T-helper 2 cell treated with Interferon-gamma antibody and Interleukin-4, amounts not matched to agents 5 μg/mL and 100 μg/mL, for 36 hours (primary cell): Measurements from ENCODE around the gene CAMTA1.

Experiments
- DNase-seq: peaks from one replicate; pipeline ENCODE4 v3.0.0; 2021; ENCODE audit warnings: low spot score
- H3K27ac Mint-ChIP-seq: one replicate; pipeline ENCODE4 v1.8.0; 2021; ENCODE audit warnings: mild to moderate bottlenecking, mixed read lengths
- H3K27me3 Mint-ChIP-seq: one replicate; pipeline ENCODE4 v1.8.0; 2021; ENCODE audit warnings: low read depth, mixed read lengths
- H3K36me3 Mint-ChIP-seq: one replicate; pipeline ENCODE4 v1.8.0; 2021; ENCODE audit warnings: low read depth, mixed read lengths
- H3K4me1 Mint-ChIP-seq: one replicate; pipeline ENCODE4 v1.8.0; 2021; ENCODE audit warnings: low read depth, mixed read lengths
- H3K4me3 Mint-ChIP-seq: one replicate; pipeline ENCODE4 v1.8.0; 2022; ENCODE audit warnings: mild to moderate bottlenecking, moderate library complexity, mixed read lengths
- H3K9me3 Mint-ChIP-seq: one replicate; pipeline ENCODE4 v1.8.0; 2021; ENCODE audit warnings: mixed read lengths

CAMTA1 gene

DNA sequence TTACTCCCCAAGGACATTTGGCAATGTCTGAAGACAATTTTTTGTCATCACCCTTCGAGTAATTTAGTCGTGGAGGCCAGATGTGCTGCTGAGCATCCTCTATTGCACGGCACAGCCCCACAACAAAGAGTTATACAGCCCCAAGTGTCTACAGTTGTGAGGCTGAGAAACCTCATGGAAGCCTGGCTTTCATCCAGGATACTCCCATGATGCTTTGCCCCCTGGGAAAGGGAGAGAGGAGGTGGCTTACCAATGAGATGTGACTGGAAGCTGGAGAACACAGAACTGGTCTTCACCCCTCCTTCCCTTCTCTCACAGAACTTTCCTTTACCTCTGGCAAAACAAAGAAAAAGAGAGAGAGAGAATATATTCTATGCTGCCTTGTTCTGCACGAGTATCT lies 834.9 kb downstream of the CAMTA1 start:
- H3K27me3 Mint-ChIP-seq, result peaks cover 3% of the 10 kb centered on the region
- no peak overlapping the region for H3K27ac Mint-ChIP-seq
- no peak overlapping the region for H3K4me3 Mint-ChIP-seq
- H3K4me1 Mint-ChIP-seq, result no peaks in the 10 kb centered on the region
- H3K36me3 Mint-ChIP-seq, result no peaks in the 10 kb centered on the region
- H3K9me3 Mint-ChIP-seq, result no peaks in the 10 kb centered on the region
- no peak for DNase-seq

DNA sequence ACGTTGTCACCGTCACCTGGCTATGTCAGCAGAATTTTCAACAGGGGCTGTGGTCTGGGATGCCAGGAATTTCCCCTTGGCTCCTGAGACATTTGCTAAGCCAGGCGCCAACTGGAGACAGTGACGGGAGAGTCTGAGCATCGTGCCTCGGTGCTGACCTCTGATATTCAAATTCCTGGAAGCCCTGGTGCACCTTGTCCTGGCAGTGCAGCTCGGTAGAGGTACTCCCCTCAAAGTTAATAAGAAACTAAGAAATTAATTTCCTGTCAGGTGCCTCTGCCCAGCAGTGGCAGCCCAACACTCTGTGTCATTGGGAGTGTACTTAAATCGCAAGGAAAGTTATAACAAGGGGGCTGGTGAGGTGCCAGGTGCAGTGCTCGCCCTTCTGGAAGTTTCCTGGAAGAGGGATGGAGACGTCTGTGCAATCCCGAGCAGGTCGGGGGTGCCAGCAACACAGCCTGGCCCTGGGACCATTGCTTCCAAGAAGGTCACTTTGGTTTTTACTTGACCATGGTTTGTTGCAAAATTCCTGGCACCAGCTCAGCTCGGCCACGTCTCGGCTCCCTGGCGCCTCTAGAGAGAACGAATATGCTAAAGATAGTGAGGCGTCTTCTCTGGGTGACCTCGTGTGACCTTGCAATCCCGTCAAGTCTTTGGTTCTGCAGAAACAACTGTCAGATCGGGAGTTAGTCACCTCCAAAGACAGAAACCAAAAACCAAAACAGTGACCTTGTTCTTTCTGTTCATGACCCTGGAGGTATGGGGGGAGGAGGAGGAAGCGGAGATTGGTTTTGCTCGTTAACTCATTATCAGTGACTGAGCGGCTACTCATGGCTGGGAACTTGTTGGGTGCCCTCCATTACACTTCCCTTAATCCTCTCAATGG lies 836.3 kb downstream of the CAMTA1 start:
- Mint-ChIP-seq H3K4me1 (no peaks in the 10 kb centered on the region), H3K9me3 (no peaks in the 10 kb centered on the region), H3K36me3 (no peaks in the 10 kb centered on the region), H3K27ac (no peak overlapping the region), H3K4me3 (no peak overlapping the region), H3K27me3 (peaks cover 3% of the 10 kb centered on the region)
- DNase-seq, result no peak

DNA sequence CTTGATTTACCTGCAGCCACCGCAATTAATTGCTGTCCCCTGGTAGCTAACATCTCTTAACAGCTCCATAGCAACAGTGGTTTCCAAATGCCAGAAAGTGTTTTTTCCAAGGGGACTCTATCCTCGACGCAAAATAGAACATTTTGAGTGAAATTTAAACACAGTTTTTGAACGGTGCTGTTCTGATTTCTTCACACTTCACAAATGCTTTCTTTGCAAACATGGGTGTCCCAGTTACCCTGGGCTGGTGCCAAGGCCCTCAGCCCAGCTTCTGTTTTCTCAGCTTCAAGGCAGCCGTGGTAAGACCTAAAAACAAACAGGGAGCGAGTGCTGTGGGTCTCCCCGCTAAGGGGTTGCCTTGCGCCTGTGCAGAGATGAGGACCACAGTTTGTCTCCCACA lies 838.6 kb downstream of the CAMTA1 start:
- H3K4me1 Mint-ChIP-seq, result no peaks in the 10 kb centered on the region
- no peak overlapping the region for H3K27ac Mint-ChIP-seq
- H3K36me3 Mint-ChIP-seq, result no peaks in the 10 kb centered on the region
- DNase-seq, result no peak
- no peak overlapping the region for H3K4me3 Mint-ChIP-seq
- no peaks in the 10 kb centered on the region for H3K9me3 Mint-ChIP-seq
- H3K27me3 Mint-ChIP-seq, result peaks cover 3% of the 10 kb centered on the region

GRCh38 chr1:7624791-7625355 lies 839.6 kb downstream of the CAMTA1 start:
- Mint-ChIP-seq H3K27ac (no peak overlapping the region), H3K9me3 (no peaks in the 10 kb centered on the region), H3K4me1 (no peaks in the 10 kb centered on the region), H3K4me3 (no peak overlapping the region), H3K27me3 (peaks cover 3% of the 10 kb centered on the region), H3K36me3 (no peaks in the 10 kb centered on the region)
- no peak for DNase-seq

DNA sequence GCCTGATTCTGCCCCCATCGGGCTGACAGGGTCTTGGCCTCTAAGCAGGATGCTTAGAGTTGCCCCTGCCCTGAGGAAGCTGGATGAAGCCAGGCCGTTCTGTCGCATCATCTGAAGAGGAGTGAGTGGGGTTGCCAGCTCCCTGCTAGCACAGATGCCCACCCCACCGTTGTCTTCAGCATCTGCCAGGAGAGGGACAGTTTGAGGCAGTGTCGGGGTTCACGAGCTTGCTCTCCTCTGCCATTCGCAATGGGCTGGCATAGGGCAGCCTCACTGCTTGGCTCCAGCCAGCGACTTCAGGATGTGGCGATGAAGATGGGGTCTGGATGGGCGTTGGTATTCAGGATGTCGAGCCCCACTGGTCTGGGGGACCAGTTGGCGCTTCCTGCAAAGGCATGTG lies 840.1 kb downstream of the CAMTA1 start:
- H3K4me1 Mint-ChIP-seq, result no peaks in the 10 kb centered on the region
- no peak for DNase-seq
- H3K36me3 Mint-ChIP-seq, result no peaks in the 10 kb centered on the region
- H3K27ac Mint-ChIP-seq, result no peak overlapping the region
- no peaks in the 10 kb centered on the region for H3K9me3 Mint-ChIP-seq
- H3K4me3 Mint-ChIP-seq, result no peak overlapping the region
- peaks cover 3% of the 10 kb centered on the region for H3K27me3 Mint-ChIP-seq

DNA sequence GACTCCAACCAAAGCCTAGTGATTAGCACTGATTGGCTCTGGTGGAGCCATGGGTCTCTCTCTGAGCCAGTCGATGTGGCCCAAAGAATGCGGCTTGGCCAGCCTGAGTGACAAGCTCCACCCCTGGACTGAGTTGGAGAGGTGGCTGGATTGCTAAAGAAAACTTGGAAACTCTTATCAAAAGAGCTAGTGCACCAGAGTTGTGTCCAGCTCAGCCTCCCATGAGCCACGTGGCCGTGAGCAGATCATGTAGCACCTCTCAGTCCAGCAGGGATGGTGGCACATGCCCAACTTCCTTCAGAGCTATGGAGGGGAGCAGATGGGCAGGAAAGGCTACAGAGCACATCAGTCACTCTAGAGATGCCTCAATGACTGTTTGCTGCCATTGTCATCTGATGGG lies 843.0 kb downstream of the CAMTA1 start:
- DNase-seq, result no peak
- H3K27me3 Mint-ChIP-seq, result peaks cover 3% of the 10 kb centered on the region
- no peak overlapping the region for H3K27ac Mint-ChIP-seq
- no peaks in the 10 kb centered on the region for H3K4me1 Mint-ChIP-seq
- H3K4me3 Mint-ChIP-seq, result no peak overlapping the region
- no peaks in the 10 kb centered on the region for H3K36me3 Mint-ChIP-seq
- no peaks in the 10 kb centered on the region for H3K9me3 Mint-ChIP-seq

- no peak overlapping the region for H3K27ac Mint-ChIP-seq
- no peak overlapping the region for H3K4me3 Mint-ChIP-seq
- H3K27me3 Mint-ChIP-seq, result peaks cover 3% of the 10 kb centered on the region
- H3K9me3 Mint-ChIP-seq, result no peaks in the 10 kb centered on the region
- DNase-seq, result no peak
- H3K4me1 Mint-ChIP-seq, result no peaks in the 10 kb centered on the region
- no peaks in the 10 kb centered on the region for H3K36me3 Mint-ChIP-seq
Measured at GRCh38 chr1:7629011-7629410, 843.8 kb downstream of the CAMTA1 start.

DNA sequence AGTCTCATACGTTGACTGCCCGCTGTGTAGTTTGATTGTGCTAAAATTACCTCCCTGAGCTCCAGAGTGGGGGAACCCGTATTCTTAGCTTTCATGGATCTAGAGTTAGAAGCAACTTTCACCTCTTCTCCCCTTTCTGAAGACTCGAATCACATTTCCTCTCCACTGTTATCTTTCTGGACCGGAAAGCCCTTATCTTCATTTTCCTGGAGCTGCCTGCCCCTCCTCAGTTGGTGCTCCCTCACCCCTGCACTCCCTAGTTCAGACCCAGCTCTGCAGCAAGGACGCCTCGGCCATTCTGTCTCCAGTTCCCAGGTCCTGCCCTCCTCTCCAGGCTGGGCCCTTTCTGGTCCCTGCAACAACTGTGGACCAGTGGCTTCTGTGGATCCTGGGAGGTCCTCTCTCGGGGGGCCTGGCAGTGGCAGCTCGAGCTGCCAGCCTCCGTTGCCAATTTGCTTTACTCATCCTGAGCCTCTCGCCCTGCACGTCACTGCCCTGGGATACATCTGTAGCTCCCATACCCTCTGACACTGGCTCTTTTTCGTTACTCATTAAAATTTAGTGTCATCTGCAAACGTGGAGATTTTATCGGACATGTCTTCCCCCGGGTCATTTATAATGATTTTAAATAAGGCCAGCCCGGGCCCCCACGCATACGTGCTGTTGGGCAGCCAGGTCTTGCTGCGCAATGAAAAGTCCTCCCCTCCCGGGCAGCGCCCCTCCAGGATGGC lies 844.4 kb downstream of the CAMTA1 start:
- Mint-ChIP-seq H3K9me3 (no peaks in the 10 kb centered on the region), H3K36me3 (no peaks in the 10 kb centered on the region), H3K4me1 (no peaks in the 10 kb centered on the region), H3K4me3 (no peak overlapping the region), H3K27me3 (peaks cover 3% of the 10 kb centered on the region), H3K27ac (no peak overlapping the region)
- DNase-seq, result no peak

GRCh38 chr1:7630378-7630777 lies 845.1 kb downstream of the CAMTA1 start:
- Mint-ChIP-seq H3K27me3 (no peaks in the 10 kb centered on the region), H3K4me1 (no peaks in the 10 kb centered on the region), H3K27ac (no peak overlapping the region), H3K36me3 (no peaks in the 10 kb centered on the region), H3K4me3 (no peak overlapping the region), H3K9me3 (no peaks in the 10 kb centered on the region)
- no peak for DNase-seq

DNA sequence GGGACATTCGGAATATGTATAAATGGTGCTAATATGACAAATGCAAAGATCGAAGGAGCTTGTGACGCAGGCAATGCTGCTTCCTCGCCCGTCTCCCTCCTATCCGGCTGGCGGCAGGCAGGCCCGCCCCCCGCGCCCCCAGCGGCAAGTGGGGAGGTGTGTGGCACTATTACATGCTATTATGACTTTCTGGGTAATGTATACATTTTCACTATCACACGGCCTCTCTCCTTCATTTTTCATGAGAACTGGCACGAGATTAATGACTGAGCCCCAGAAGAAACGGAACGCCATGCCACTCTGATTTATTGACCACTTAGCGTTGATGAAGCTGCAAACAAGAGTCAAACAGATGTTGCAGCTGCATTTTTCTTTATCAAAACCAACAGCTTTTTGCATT lies 846.9 kb downstream of the CAMTA1 start:
- no peaks in the 10 kb centered on the region for H3K27me3 Mint-ChIP-seq
- H3K4me3 Mint-ChIP-seq, result no peak overlapping the region
- no peaks in the 10 kb centered on the region for H3K36me3 Mint-ChIP-seq
- H3K27ac Mint-ChIP-seq, result no peak overlapping the region
- H3K9me3 Mint-ChIP-seq, result no peaks in the 10 kb centered on the region
- DNase-seq, result no peak
- H3K4me1 Mint-ChIP-seq, result no peaks in the 10 kb centered on the region

- no peak for DNase-seq
- Mint-ChIP-seq H3K36me3 (no peaks in the 10 kb centered on the region), H3K4me3 (no peak overlapping the region), H3K9me3 (no peaks in the 10 kb centered on the region), H3K27me3 (no peaks in the 10 kb centered on the region), H3K27ac (no peak overlapping the region), H3K4me1 (no peaks in the 10 kb centered on the region)
Measured at GRCh38 chr1:7632681-7633080, 847.4 kb downstream of the CAMTA1 start.

DNA sequence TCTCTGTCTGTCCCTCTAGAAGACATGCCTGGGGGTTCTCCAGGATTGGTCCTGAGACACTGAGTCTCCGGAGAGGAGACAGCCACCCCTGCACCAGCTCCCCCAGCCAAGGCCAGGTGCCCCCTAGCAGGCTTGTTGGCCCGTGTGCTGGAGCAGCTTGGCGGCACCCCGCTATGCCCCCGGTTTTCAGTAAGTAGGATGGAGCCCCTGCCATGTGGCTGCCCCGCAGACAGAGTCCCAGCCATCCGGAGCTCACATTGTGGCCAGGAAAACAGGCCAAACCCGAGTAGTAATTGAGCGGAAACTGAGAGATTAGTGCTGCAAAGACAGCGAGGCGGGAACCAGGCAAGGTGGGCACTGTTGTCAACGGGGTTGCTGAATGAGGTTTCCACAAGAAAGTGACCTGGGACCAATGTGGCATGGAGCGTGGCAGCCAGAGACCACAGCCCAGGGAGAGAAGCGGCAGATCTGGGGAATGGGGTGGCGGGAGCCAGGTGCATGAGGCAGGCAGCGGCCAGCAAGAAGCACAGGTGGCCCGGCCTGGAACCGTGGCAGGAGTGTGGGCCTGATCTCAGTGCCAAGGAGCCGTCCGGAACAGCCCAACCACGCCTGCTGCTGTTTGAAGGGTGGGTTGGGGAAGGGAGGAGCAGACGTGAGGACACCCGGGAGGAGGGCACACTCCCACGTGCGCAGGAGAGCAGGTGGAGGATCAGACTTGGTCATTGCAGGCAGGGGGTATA lies 848.4 kb downstream of the CAMTA1 start:
- Mint-ChIP-seq H3K4me3 (no peak overlapping the region), H3K27ac (no peak overlapping the region), H3K36me3 (no peaks in the 10 kb centered on the region), H3K9me3 (no peaks in the 10 kb centered on the region), H3K27me3 (no peaks in the 10 kb centered on the region), H3K4me1 (no peaks in the 10 kb centered on the region)
- DNase-seq, result no peak

GRCh38 chr1:7634546-7635240 lies 849.4 kb downstream of the CAMTA1 start:
- H3K27me3 Mint-ChIP-seq, result no peaks in the 10 kb centered on the region
- no peaks in the 10 kb centered on the region for H3K4me1 Mint-ChIP-seq
- no peaks in the 10 kb centered on the region for H3K9me3 Mint-ChIP-seq
- no peak overlapping the region for H3K27ac Mint-ChIP-seq
- no peaks in the 10 kb centered on the region for H3K36me3 Mint-ChIP-seq
- H3K4me3 Mint-ChIP-seq, result no peak overlapping the region
- DNase-seq, result no peak
